Osteoblast (primary cell): ENCODE measurements around the gene FBXO46. TPM values are rescaled to one million over a fixed set of nuclear protein-coding genes. Genes with fewer than 3 reads are reported as not detected.

Source experiments
- DNase-seq: peaks from one replicate; pipeline ENCODE4 v3.0.0; 2011; ENCODE audit warnings: low spot score, mixed read lengths; ENCODE audit not compliant: insufficient read length; ENCODE audit errors: missing footprints
- H2AFZ ChIP-seq: 2 replicates; pipeline ENCODE4 v1.6.0; 2011; ENCODE audit warnings: mild to moderate bottlenecking, low read length
- H3K27ac ChIP-seq: 2 replicates; pipeline ENCODE4 v1.5.1; 2011; ENCODE audit warnings: mild to moderate bottlenecking, low read depth, low read length, moderate library complexity
- H3K27me3 ChIP-seq: 2 replicates; pipeline ENCODE4 v1.6.0; 2012; ENCODE audit warnings: mild to moderate bottlenecking, control low read depth, inconsistent platforms, low read length, moderate library complexity; ENCODE audit not compliant: insufficient read depth
- H3K36me3 ChIP-seq: 2 replicates; pipeline ENCODE4 v1.5.1; 2011; ENCODE audit warnings: mild to moderate bottlenecking, low read length, control low read depth, moderate library complexity; ENCODE audit not compliant: insufficient read depth
- H3K4me1 ChIP-seq: 2 replicates; pipeline ENCODE4 v1.5.1; 2011; ENCODE audit warnings: mild to moderate bottlenecking, low read length, control low read depth, moderate library complexity; ENCODE audit not compliant: insufficient read depth
- H3K4me2 ChIP-seq: 2 replicates; pipeline ENCODE4 v1.6.0; 2011; ENCODE audit warnings: mild to moderate bottlenecking, low read length; ENCODE audit not compliant: insufficient read depth
- H3K4me3 ChIP-seq: fragments of 200-600 bp; sonication (generic); 3 replicates; pipeline ENCODE4 v1.5.1; 2012; ENCODE audit warnings: mild to moderate bottlenecking, low read length, inconsistent platforms; ENCODE audit not compliant: insufficient read depth
- H3K79me2 ChIP-seq: 2 replicates; pipeline ENCODE4 v1.6.0; 2012; ENCODE audit warnings: mild to moderate bottlenecking, low read length, control low read depth, inconsistent platforms; ENCODE audit not compliant: insufficient read depth
- H3K9me3 ChIP-seq: 2 replicates; pipeline ENCODE4 v1.5.1; 2011; ENCODE audit warnings: low read depth, low read length, control low read depth
- H4K20me1 ChIP-seq: 2 replicates; pipeline ENCODE4 v1.6.0; 2012; ENCODE audit warnings: mild to moderate bottlenecking, low read length, control low read depth; ENCODE audit not compliant: insufficient read depth
- CTCF ChIP-seq: IDR thresholded peaks from 2 replicates; pipeline ENCODE4 v1.5.1; 2011; ENCODE audit warnings: mild to moderate bottlenecking, low read depth, low read length, moderate library complexity; ENCODE audit errors: extremely low read depth
- total RNA-seq: library from RNA; depleted of rRNA; stranded (reverse); fragments of >200 nt; gene quantifications from 2 replicates; pipeline ENCODE4 v1.2.3, GENCODE V29; 2012

The FBXO46 gene
- total RNA-seq, 1 donor, result 9.0 TPM

DNA sequence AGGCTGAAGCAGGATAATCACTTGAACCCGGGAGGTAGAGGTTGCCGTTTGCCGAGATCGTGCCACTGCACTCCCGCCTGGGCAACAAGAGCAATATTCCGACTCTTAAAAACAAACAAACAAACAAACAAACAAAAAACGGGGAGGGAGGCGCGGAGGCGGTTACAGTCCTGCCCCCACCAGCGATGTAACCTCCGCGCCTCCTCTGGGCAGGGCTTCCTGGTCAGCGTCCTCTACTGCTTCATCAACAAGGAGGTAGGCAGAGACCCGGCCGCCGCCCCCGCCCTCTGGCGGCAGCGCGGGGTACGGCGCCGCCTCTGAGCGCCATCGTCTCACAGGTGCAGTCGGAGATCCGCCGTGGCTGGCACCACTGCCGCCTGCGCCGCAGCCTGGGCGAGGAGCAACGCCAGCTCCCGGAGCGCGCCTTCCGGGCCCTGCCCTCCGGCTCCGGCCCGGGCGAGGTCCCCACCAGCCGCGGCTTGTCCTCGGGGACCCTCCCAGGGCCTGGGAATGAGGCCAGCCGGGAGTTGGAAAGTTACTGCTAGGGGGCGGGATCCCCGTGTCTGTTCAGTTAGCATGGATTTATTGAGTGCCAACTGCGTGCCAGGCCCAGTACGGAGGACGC, 49.2 kb downstream of the FBXO46 start:
- TF ChIP-seq CTCF, result peak; percentile 71
- no peak overlapping the region for H3K27ac ChIP-seq
- peak; percentile 98 for DNase-seq

GRCh38 chr19:45677351-45678230, 53.1 kb downstream of the FBXO46 start:
- Histone ChIP-seq H2AFZ (peak overlapping the region; percentile 15), H3K4me3 (peak overlapping the region; percentile 37)
- DNase-seq, result peak; percentile 93

More for the DNA sequence above, 49.2 kb downstream of the FBXO46 start:
- H3K27me3 ChIP-seq, result peaks cover 15% of the 10 kb centered on the region
- H3K4me3 ChIP-seq, result peak overlapping the region; percentile 66
- H2AFZ ChIP-seq, result peak overlapping the region; percentile 90
- no peaks in the 10 kb centered on the region for H3K79me2 ChIP-seq
- H3K9me3 ChIP-seq, result no peaks in the 10 kb centered on the region
- H3K4me1 ChIP-seq, result peaks cover 12% of the 10 kb centered on the region
- peaks cover 14% of the 10 kb centered on the region for H3K36me3 ChIP-seq
- peak overlapping the region; percentile 82 for H3K4me2 ChIP-seq
- H4K20me1 ChIP-seq, result no peaks in the 10 kb centered on the region

GRCh38 chr19:45676851-45677263, 53.8 kb downstream of the FBXO46 start:
- Histone ChIP-seq H3K4me2 (peak overlapping the region; percentile 53), H3K27me3 (peaks cover 15% of the 10 kb centered on the region), H3K4me3 (peak overlapping the region; percentile 19), H3K9me3 (no peaks in the 10 kb centered on the region), H2AFZ (no peak overlapping the region), H3K27ac (no peak overlapping the region), H3K36me3 (no peaks in the 10 kb centered on the region), H3K4me1 (peaks cover 12% of the 10 kb centered on the region), H4K20me1 (no peaks in the 10 kb centered on the region), H3K79me2 (no peaks in the 10 kb centered on the region)
- TF ChIP-seq CTCF, result no peak
- DNase-seq, result peak; percentile 72

More at GRCh38 chr19:45677351-45678230, 53.1 kb downstream of the FBXO46 start:
- no peak for TF ChIP-seq CTCF
- Histone ChIP-seq H3K27me3 (peaks cover 15% of the 10 kb centered on the region), H3K27ac (no peak overlapping the region), H3K4me2 (peak overlapping the region; percentile 58), H3K4me1 (peaks cover 12% of the 10 kb centered on the region), H3K36me3 (no peaks in the 10 kb centered on the region), H3K79me2 (no peaks in the 10 kb centered on the region), H4K20me1 (no peaks in the 10 kb centered on the region), H3K9me3 (no peaks in the 10 kb centered on the region)

- H3K79me2 ChIP-seq, result no peaks in the 10 kb centered on the region
- H3K9me3 ChIP-seq, result no peaks in the 10 kb centered on the region
- H3K36me3 ChIP-seq, result no peaks in the 10 kb centered on the region
- H2AFZ ChIP-seq, result no peak overlapping the region
- H3K4me2 ChIP-seq, result no peak overlapping the region
- no peaks in the 10 kb centered on the region for H4K20me1 ChIP-seq
- H3K4me1 ChIP-seq, result peaks cover 6% of the 10 kb centered on the region
- DNase-seq, result no peak
- no peak overlapping the region for H3K27ac ChIP-seq
- H3K27me3 ChIP-seq, result peaks cover 24% of the 10 kb centered on the region
- no peak for TF ChIP-seq CTCF
- H3K4me3 ChIP-seq, result no peak overlapping the region
Measured at GRCh38 chr19:45674946-45675345, 55.8 kb downstream of the FBXO46 start.
